Fibroblast of lung (primary cell): ENCODE results near the gene PDE3B. TPM values are rescaled to one million over a fixed set of nuclear protein-coding genes. Genes with fewer than 3 reads are reported as not detected.

Experiments
- DNase-seq, 2 donors: peaks; one replicate each; pipeline versions ENCODE4 v3.0.0 to v3.0.0-alpha.2; 2010; ENCODE audit warnings: low read depth in 2 of 2
- H2AFZ ChIP-seq: 2 replicates; pipeline ENCODE4 v1.5.1; 2012; ENCODE audit warnings: low read length, control low read depth, inconsistent platforms
- H3K27ac ChIP-seq: 2 replicates; pipeline ENCODE4 v1.5.1; 2011; ENCODE audit warnings: low read length, control low read depth; ENCODE audit not compliant: insufficient read depth
- H3K27me3 ChIP-seq: 2 replicates; pipeline ENCODE4 v1.5.1; 2011; ENCODE audit warnings: mild to moderate bottlenecking, low read length; ENCODE audit not compliant: control insufficient read depth, insufficient read depth
- H3K36me3 ChIP-seq: 2 replicates; pipeline ENCODE4 v1.5.1; 2011; ENCODE audit warnings: low read length; ENCODE audit not compliant: control insufficient read depth, insufficient read depth
- H3K4me1 ChIP-seq: 2 replicates; pipeline ENCODE4 v1.5.1; 2011; ENCODE audit warnings: low read length; ENCODE audit not compliant: control insufficient read depth, insufficient read depth; ENCODE audit errors: extremely low read depth
- H3K4me2 ChIP-seq: 2 replicates; pipeline ENCODE4 v1.5.1; 2011; ENCODE audit warnings: low read length, control low read depth; ENCODE audit not compliant: insufficient read depth; ENCODE audit errors: extremely low read depth
- H3K4me3 ChIP-seq, 4 experiments: fragments of 200-600 bp in 1 of 4; sonication (generic) in 1 of 4; replicated peaks in 1 of 4; 2 replicates each; pipeline ENCODE4 v1.5.1; 2011 to 2016; ENCODE audit warnings: low read length in 4 of 4, low read depth in 3 of 4, mild to moderate bottlenecking in 3 of 4, control low read depth in 2 of 4, inconsistent platforms in 1 of 4, mixed read lengths in 1 of 4; ENCODE audit not compliant: insufficient read depth in 1 of 4; ENCODE audit errors: control extremely low read depth in 1 of 4
- H3K79me2 ChIP-seq: 2 replicates; pipeline ENCODE4 v1.5.1; 2012; ENCODE audit warnings: mild to moderate bottlenecking, low read length, inconsistent platforms; ENCODE audit not compliant: control insufficient read depth, insufficient read depth
- H3K9ac ChIP-seq: 2 replicates; pipeline ENCODE4 v1.5.1; 2011; ENCODE audit warnings: mild to moderate bottlenecking, low read length, control low read depth; ENCODE audit not compliant: insufficient read depth
- H3K9me3 ChIP-seq: 2 replicates; pipeline ENCODE4 v1.5.1; 2012; ENCODE audit warnings: low read depth, low read length; ENCODE audit not compliant: control insufficient read depth, insufficient read depth
- H4K20me1 ChIP-seq: 2 replicates; pipeline ENCODE4 v1.5.1; 2011; ENCODE audit warnings: low read length; ENCODE audit not compliant: control insufficient read depth, insufficient read depth; ENCODE audit errors: extremely low read depth
- EZH2 ChIP-seq: IDR thresholded peaks from 2 replicates; pipeline ENCODE4 v1.5.1; 2012; ENCODE audit warnings: low read length, control low read depth, mild to moderate bottlenecking; ENCODE audit errors: missing control alignments
- polyA plus RNA-seq, 2 donors: library from polyadenylated mRNA; depleted of rRNA in 1 of 2; stranded (reverse) in 1 of 2; unstranded in 1 of 2; fragments of >200 nt; gene quantifications; 2 replicates each; pipeline ENCODE4 v1.2.1, GENCODE V29; 2011 to 2012; ENCODE audit warnings: missing spikeins in 1 of 2
- total RNA-seq: library from RNA; depleted of rRNA; stranded (reverse); fragments of >200 nt; gene quantifications from 2 replicates; pipeline ENCODE4 v1.2.1, GENCODE V29; 2014
- TF ChIP-seq, protein P1 (sequence below), 2 donors: IDR thresholded peaks in 1 of 2; conservative IDR thresholded peaks in 1 of 2; 1 replicate in 1 of 2; 2 replicates in 1 of 2; pipeline ENCODE4 v1.5.1; 2011 to 2012; ENCODE audit warnings: low read length in 2 of 2, control low read depth in 1 of 2, inconsistent platforms in 1 of 2, low read depth in 1 of 2, mild to moderate bottlenecking in 1 of 2

The PDE3B gene
- total and polyA plus RNA-seq, 2 donors (not counting 1 experiment from before 2014, with no cell fraction given), result 0.43 to 11.2 TPM

DNA sequence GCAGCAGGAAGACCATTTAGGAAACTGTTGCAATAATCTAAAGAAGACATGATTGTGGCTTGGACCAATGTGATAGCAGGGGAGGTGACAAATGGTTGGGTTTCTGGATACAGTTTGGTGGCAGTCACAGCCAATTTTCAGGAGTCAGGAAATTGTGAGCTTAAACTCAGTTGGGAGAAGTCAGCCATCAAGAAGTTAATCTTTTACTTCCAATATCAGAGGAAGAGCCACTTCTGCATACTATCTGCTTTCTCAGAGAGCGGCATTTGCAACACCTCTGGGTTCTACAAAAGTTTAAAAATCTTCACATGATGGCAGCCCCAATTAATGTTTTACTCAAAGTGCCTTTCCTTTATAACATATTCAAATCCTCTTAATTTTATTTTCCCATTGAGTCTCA lies 33.7 kb upstream of the PDE3B start:
- no peak overlapping the region for H2AFZ ChIP-seq

DNA sequence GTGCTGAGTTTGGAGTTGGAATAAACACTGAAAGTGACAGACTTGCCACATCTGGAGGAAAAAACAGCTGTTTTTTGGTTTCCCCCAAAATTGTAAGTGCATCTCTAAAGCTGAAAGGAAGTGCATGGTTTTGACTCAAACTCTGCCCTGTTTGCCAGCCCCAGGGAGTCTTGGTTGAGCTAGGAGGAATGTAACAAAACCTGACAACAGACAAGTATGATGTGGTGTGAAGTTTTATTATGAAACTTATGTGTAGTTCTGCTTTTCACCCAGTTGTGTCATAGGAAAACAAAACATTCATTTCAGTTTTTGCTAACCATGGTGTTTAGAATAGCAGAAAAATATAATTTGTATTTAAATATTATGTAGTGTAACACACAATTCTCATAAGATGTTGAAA lies 31.7 kb upstream of the PDE3B start:
- DNase-seq, result peak in 1 of 2 donors; percentile 8

More for the DNA sequence above, 33.7 kb upstream of the PDE3B start:
- TF ChIP-seq, protein P1, sequence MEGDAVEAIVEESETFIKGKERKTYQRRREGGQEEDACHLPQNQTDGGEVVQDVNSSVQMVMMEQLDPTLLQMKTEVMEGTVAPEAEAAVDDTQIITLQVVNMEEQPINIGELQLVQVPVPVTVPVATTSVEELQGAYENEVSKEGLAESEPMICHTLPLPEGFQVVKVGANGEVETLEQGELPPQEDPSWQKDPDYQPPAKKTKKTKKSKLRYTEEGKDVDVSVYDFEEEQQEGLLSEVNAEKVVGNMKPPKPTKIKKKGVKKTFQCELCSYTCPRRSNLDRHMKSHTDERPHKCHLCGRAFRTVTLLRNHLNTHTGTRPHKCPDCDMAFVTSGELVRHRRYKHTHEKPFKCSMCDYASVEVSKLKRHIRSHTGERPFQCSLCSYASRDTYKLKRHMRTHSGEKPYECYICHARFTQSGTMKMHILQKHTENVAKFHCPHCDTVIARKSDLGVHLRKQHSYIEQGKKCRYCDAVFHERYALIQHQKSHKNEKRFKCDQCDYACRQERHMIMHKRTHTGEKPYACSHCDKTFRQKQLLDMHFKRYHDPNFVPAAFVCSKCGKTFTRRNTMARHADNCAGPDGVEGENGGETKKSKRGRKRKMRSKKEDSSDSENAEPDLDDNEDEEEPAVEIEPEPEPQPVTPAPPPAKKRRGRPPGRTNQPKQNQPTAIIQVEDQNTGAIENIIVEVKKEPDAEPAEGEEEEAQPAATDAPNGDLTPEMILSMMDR (conservative IDR thresholded peaks at IDR 0.05 in 1 of 2, IDR thresholded peaks at IDR 0.05 in 1 of 2; ENCODE audit: low read depth in 1 of 2, low read length in 2 of 2), result no peak
- no peak for TF ChIP-seq EZH2
- H3K9me3 ChIP-seq, result no peaks in the 10 kb centered on the region
- no peaks in the 10 kb centered on the region for H3K27me3 ChIP-seq
- H3K4me3 ChIP-seq, result no peak overlapping the region
- no peak overlapping the region for H3K4me2 ChIP-seq
- H3K36me3 ChIP-seq, result no peaks in the 10 kb centered on the region
- H3K9ac ChIP-seq, result no peak overlapping the region
- DNase-seq, result no peak
- H3K27ac ChIP-seq, result no peak overlapping the region
- H3K4me1 ChIP-seq, result no peaks in the 10 kb centered on the region
- no peaks in the 10 kb centered on the region for H3K79me2 ChIP-seq
- H4K20me1 ChIP-seq, result no peaks in the 10 kb centered on the region

DNA sequence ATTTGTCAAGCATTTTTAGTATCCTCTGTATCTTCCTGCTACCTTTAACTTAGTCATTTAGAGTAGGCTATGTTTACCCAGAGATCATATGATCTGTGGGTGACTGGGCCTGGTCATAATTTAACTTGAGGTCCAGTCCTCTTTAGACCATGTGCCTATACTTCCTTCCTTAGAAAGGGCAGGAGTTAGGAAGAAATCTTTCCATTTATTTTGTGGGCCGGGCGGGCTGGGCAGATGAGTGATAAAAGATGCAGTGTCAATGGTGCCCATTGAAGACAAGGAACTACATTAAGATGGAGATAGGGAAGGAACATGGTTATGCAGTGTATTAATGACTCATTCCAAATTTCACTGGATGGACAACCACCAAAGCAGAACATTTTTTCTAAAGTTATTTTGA lies 30.9 kb upstream of the PDE3B start:
- no peak for DNase-seq
- H2AFZ ChIP-seq, result no peak overlapping the region
- TF ChIP-seq, protein P1 (conservative IDR thresholded peaks at IDR 0.05 in 1 of 2, IDR thresholded peaks at IDR 0.05 in 1 of 2; ENCODE audit: low read depth in 1 of 2, low read length in 2 of 2), result no peak
- no peak for TF ChIP-seq EZH2
- H3K4me1 ChIP-seq, result no peaks in the 10 kb centered on the region
- H3K79me2 ChIP-seq, result no peaks in the 10 kb centered on the region
- no peak overlapping the region for H3K9ac ChIP-seq
- no peak overlapping the region for H3K4me3 ChIP-seq
- H3K27me3 ChIP-seq, result no peaks in the 10 kb centered on the region
- H3K36me3 ChIP-seq, result no peaks in the 10 kb centered on the region
- H3K4me2 ChIP-seq, result no peak overlapping the region
- no peaks in the 10 kb centered on the region for H4K20me1 ChIP-seq
- no peaks in the 10 kb centered on the region for H3K9me3 ChIP-seq
- H3K27ac ChIP-seq, result no peak overlapping the region

More for the DNA sequence above, 31.7 kb upstream of the PDE3B start:
- TF ChIP-seq, protein P1 (conservative IDR thresholded peaks at IDR 0.05 in 1 of 2, IDR thresholded peaks at IDR 0.05 in 1 of 2; ENCODE audit: low read depth in 1 of 2, low read length in 2 of 2), result no peak
- no peak for TF ChIP-seq EZH2
- Histone ChIP-seq H4K20me1 (no peaks in the 10 kb centered on the region), H3K4me3 (no peak overlapping the region), H3K9ac (no peak overlapping the region), H3K4me2 (no peak overlapping the region), H3K27ac (no peak overlapping the region), H3K4me1 (no peaks in the 10 kb centered on the region), H3K36me3 (no peaks in the 10 kb centered on the region), H2AFZ (no peak overlapping the region), H3K79me2 (no peaks in the 10 kb centered on the region), H3K9me3 (no peaks in the 10 kb centered on the region), H3K27me3 (no peaks in the 10 kb centered on the region)
